AG09309 (cell line): ENCODE data around the gene TUBGCP6.
A peak's percentile ranks its signal among the peaks of the same experiment; 100 is the strongest.
"Not testable (repeated sequence)": the region's sequence is repeated elsewhere in the genome, so short reads cannot be mapped to it uniquely, and the experiment has no call there.

ENCODE experiments used
- DNase-seq: peaks from one replicate; pipeline ENCODE4 v3.0.0-alpha.2; 2010; ENCODE audit warnings: low read depth
- H3K4me3 ChIP-seq: 2 replicates; pipeline ENCODE4 v1.5.1; 2011; ENCODE audit warnings: mild to moderate bottlenecking, low read depth, low read length, moderate library complexity; ENCODE audit not compliant: control insufficient read depth
- TF ChIP-seq, protein P1 (sequence below): IDR thresholded peaks from 2 replicates; pipeline ENCODE4 v1.5.1; 2011; ENCODE audit warnings: mild to moderate bottlenecking, low read depth, low read length, inconsistent platforms; ENCODE audit not compliant: insufficient read depth, control insufficient read depth; ENCODE audit errors: missing control alignments

TUBGCP6 gene

DNA sequence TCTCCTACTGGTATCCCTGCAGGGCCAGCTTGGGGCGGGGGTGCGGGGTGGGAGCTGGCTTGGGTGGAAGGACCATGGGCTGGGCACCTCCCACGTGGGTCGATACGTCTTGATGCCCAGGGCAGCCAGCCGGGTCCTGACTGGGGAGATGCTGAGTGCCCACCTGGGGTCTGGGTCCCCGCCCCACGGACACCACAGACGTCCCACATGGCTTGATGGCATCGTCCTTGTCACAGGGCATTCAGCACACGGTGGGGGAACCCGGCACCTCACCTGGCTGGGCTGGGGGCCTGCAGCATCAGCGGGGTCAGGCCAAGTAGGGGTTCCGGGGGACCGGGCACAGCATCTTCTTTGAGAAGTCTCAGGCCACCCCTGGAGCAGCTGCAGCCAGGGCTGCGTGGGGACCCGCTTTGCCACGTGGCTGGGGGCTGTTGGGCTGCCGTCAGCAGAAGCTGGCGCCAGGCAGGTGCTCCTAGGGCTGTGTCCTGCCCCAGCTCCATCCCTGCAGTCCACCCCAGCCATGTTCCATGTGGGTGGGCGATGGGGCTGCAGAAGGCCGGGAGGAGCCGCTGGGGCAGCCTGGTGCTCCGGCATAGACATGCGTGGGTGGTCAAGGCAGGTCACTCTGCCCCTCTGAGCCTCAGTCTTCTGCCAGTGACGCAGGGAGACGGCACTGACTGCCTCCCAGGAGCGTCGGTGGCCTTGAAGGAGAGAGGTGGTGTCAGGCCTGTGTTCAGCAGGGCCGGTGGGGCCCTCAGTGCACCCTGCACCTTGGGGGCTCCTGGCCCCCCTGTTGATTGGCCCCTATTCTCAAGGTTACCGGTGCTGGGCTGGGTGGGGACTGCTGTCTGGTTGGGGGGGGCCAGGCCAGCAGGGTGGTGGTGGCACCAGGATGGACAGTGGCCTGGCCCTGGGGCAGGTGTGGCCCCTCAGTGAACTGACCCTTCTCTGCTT lies 35.6 kb downstream of the TUBGCP6 start:
- no peak overlapping the region for H3K4me3 ChIP-seq
- TF ChIP-seq, protein P1, sequence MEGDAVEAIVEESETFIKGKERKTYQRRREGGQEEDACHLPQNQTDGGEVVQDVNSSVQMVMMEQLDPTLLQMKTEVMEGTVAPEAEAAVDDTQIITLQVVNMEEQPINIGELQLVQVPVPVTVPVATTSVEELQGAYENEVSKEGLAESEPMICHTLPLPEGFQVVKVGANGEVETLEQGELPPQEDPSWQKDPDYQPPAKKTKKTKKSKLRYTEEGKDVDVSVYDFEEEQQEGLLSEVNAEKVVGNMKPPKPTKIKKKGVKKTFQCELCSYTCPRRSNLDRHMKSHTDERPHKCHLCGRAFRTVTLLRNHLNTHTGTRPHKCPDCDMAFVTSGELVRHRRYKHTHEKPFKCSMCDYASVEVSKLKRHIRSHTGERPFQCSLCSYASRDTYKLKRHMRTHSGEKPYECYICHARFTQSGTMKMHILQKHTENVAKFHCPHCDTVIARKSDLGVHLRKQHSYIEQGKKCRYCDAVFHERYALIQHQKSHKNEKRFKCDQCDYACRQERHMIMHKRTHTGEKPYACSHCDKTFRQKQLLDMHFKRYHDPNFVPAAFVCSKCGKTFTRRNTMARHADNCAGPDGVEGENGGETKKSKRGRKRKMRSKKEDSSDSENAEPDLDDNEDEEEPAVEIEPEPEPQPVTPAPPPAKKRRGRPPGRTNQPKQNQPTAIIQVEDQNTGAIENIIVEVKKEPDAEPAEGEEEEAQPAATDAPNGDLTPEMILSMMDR: no peak
- no peak for DNase-seq

DNA sequence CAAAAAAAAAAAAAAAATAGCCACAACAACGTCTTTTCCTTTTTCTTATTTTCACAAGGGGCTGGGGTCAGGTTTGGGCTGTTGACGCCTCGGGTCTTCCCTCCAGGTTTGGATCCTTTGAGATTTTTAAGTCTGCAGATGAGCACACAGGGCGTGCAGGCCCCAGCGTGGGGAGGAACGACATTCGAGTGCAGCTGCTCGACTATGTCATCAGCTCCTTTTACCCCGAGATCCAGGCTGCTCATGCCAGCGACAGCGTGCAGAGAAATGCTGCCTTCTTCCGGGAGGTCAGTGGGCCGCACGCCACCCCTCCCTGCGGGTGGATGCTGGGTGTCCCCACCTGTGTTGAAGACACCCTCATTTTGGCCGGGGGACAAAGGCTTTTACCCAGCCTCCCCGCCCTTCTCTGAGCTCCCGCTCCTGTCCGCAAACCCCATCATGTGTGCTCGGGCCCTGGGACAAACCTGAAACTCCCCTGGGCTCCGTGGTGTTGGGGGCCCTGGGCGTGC lies 36.3 kb downstream of the TUBGCP6 start:
- H3K4me3 ChIP-seq: no peak overlapping the region
- TF ChIP-seq, protein P1: no peak
- DNase-seq: no peak

DNA sequence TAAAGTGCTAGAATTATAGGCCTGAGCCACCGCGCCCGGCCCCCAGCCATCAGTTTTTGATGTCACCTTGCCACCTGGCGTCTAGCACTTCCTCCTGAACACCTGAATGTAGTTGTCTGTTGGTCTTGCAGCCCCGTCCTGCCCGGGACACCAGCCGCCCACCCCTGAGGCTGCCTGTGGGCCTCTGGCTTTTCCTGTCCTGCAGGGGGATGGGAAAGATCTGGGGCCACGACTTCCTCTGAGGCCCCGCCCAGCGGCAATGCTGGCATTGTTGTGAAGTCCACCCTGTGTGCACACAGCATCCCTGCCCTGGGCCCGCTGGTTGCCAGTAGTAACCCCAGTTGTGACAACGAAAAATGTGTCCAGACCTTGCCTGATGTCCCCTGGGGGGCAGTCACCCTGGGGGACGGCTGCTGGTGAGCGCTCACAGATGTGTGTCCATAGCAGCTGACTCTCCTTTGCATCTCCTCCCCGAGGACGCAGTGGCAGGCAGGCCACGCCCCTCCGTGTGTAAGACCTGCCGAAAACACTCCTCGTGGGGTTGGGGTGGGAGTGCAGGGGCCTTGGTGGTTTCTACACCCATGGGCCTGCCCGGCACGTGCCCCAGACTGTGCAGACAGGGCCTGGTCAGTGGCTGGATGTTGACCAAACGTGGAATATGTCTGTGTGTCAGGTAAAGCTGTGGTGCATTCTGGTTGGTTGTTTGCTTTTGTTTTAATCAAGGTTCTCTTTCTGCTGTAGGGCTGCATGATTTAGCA lies 37.3 kb downstream of the TUBGCP6 start:
- TF ChIP-seq, protein P1: no peak
- DNase-seq: no peak
- H3K4me3 ChIP-seq: no peak overlapping the region

DNA sequence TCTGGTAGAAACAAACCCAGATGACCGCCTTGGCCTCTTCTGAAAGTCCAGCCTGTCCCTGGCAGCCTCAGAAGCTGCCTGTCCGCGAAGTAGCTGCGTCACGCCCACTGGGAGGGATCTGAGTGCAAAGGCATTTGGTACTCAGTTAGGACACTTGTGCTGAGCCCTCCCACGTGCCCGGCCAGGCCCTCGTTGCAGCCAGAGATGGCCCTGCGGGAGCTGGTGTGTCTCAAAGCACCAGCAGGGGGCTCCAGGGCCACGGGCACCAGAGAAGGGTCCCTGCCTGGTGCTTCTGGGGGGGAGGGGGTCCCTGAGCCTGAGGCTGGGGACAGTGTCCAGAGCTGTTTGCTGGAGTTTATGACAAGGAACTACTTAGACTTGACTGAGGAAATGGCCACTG lies 38.2 kb downstream of the TUBGCP6 start:
- TF ChIP-seq, protein P1: peak; percentile 56
- no peak overlapping the region for H3K4me3 ChIP-seq
- no peak for DNase-seq

DNA sequence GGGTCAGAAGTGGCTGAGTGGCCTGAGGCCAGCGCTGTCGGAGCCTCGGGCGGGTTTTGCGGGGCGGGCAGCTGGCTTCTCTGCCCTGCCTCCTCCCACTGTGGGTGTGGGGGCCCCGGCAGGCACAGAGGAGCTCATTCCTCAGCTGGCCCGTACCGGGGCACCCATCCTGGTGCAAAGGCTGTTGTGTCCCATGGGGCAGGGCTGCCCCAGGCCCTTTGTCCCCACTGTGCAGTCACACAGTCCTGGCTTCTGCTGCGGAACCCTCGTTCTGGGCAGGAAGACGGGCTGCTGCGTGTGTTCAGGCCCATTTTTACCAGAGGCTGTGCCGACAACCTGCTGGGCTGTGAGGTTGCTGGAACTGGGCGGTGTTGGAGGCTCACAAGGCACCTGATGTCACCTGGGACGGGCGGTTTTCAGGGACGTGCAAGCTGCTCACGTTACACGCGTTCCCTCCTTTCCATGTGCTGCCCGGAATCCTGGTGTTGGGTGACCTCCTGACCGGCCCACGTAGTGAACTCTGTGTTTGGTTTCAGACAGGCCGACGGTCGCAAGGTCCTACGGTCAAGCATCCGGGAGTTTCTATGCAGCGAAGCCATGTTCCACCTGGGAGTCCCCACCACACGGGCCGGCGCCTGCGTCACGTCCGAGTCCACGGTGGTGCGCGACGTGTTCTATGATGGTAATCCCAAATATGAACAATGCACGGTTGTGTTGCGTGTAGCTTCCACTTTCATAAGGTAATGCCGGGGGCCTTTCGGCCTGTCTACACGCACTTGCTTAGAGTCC lies 38.8 kb downstream of the TUBGCP6 start:
- H3K4me3 ChIP-seq: no peak overlapping the region
- TF ChIP-seq, protein P1: no peak
- DNase-seq: no peak

DNA sequence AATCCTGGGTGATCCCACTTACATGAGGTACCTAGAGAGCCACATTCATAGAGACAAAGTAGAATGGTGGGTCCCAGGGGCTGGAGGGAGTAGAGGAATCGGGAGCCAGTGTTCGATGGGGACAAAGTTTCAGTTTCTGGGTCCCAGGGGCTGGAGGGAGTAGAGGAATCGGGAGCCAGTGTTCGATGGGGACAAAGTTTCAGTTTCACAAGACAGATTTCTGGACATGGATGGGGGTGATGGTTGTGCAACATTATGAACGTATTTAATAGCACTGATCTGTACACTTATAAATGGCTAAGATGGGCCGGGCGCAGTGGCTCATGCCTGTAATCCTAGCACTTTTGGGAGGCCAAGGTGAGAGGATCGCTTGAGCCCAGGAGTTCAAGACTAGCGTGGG lies 39.8 kb downstream of the TUBGCP6 start:
- H3K4me3 ChIP-seq, DNase-seq: not testable (repeated sequence)
